Measurements from ENCODE around the gene TARS3.
A peak's percentile ranks its signal among the peaks of the same experiment; 100 is the strongest.

TARS3 gene

DNA sequence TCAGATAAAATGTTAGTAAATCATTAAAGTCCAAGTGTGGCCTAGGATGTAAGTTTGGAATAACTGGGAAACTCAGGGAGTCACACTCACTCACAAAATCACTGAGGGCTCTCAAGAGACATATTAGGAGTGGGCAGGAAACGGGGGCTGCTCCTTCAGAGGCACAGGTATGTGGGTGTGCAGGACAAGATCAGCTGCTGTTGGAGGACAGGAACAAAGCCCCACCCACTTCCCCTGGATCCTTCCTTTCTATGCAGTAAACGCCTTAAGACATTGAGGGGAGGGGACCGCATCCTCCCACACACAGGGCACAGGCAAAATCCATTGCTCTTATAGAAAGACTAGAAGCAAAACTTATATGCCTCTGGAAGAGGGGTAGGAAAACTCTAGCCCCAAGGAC is 102.3 kb downstream of the TARS3 start:
- DNase-seq (ENCODE audit: low spot score) = no peak

DNA sequence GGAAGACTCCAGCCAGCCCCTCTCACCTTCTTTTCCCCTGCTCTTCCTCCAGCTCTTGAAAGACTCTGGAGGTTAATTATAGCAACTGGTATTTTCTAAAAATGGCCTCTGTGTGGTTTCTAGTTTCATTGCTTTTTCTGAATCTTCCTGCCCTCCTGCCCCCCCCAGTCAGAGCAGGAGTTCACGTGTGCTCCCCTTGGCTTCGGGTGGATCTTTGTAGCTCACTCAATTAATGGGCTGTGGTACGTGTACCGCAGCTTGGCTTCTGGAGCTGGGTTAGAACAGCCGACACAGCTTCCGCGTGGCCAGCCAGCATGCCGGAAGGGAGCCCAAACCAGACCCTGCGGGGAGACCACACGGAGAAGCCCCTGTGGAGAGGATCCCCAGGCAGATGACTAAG is 103.6 kb downstream of the TARS3 start:
- no peak for DNase-seq (ENCODE audit: low spot score)

DNA sequence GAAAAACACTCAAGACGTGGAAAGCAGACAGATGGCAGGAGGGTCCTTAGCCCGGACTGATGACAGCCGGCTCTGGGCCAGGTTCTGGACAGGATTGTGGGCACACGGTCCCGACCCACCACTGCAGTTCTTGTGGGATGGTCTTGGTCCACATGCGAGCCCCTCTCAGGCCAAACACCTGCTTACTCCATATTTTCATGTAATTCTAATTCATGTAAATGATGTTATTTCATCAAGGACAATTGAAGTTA is 104.7 kb downstream of the TARS3 start:
- DNase-seq (ENCODE audit: low spot score) = no peak

DNA sequence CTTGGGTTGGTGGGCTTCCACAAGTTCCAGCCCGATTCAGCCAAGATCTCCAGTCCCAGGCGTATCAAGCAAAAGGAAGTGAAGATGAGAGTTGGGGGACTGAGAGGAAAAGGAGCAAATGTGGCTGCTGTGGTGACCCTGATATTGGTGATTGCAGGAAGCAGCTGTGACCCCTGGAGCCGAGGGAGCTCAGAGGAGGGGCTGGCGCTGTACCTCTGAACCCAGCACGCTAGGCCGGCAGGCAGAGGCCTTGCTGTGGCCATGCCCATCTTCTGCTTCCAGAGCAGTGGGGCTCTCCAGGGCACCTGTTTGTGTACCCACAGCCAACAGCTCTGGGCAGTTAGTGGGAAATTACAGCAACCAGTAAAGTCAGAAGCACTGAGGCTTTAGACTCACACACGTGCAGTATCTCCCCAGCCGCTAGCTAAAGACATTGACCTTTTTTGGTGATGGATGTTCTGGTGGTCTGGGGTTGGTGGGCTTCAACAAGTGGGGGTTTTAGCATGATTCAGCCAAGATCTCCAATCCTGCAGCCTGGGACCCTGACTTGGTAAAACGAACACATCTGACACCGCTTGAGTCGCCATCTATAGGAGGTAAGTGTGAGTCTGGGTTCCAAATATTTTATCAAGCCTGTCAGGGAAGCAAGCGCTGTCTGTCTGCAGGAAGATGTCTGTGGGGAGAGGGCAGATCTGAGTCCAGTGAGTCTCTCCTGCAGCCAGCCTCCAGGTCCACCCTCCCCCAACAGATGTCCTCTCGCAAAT is 105.2 kb downstream of the TARS3 start:
- no peak for DNase-seq (ENCODE audit: low spot score)

DNA sequence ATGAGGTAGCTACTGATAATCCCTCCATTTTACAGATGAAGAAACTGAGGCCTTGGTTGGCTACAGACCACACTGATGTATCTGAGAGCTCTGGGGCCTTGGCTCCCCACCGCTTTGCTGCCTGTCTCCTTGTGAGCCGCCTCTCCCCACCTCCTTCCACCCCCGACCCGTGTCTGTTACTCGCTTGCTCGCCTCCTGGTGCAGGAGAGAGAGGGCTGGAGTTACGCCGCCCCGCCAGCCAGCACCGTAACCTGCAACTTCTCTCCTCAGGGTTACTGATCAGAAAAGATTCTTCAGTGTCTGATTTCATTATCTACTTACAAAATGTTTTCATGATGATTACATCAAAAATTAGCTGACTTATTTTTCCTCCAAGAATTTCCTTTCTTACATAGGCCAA is 106.2 kb downstream of the TARS3 start:
- no peak for DNase-seq (ENCODE audit: low spot score)

DNA sequence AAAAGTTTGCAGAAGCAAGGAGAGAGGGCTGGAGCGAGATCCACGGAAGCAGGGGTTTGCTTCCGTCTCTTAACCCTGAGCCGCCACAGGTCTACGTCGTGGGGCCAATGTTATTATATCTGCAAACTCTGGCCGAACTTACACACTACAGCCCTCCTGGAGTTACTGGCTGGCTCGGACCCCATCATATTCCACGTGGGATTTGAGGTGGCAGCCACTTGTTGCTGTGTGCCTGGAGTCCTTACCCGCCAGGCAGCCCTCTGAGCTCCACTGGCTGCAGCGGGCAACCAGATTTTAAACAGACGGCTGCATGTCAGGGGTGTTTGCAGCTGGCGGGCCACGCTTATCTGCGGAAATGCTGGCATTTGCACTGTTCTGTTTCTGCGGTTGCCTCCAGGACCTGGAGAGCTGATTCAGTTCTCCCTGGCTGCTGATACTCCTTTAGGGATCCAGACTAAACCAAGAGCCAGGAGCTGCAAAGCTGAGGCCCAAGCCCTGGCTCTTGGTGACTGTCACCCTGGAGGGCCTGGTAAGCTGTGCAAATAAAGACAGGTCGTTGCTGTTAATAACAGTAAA is 106.8 kb downstream of the TARS3 start:
- DNase-seq (ENCODE audit: low spot score) = no peak

DNA sequence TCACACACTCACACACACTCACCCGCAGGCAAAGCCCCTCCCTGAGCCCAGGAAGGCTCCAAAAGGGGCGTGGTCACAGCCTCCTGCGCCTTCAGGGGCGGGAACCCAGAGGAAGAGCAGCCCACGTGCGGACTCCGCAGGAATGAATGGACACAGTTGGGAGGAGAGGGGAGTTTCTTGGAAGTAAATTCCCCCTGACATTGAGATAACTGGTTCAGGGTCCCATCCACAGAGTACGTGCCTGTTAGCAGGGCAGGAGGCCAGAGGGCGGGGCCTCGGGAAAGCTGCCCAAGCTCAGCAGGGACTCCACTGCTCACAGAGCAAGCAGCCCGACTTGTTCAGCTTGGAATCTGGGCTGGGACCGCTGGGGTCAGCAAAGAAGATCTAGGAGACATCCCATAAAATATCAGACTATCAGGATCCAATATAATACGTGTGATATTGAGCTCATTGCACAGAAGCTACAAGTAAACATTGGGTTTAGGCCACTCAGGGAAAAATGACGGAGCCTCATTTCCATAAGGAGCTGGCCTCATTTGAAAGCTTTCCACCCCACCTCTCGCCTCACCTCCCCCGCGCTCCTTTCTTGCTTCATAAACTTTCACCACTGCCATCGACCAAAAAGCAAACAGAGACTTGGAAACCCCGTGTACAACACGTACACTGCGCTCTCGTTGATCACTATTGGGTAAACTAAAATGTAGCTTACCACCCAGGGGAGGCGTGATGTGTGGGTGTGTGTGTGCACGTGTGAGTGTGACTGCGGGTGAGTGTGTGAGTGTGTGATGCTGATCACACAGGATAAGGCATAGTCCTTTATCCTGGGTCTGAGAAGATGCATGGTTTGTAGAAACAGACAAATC is 108.1 kb downstream of the TARS3 start:
- no peak for DNase-seq (ENCODE audit: low spot score)

DNA sequence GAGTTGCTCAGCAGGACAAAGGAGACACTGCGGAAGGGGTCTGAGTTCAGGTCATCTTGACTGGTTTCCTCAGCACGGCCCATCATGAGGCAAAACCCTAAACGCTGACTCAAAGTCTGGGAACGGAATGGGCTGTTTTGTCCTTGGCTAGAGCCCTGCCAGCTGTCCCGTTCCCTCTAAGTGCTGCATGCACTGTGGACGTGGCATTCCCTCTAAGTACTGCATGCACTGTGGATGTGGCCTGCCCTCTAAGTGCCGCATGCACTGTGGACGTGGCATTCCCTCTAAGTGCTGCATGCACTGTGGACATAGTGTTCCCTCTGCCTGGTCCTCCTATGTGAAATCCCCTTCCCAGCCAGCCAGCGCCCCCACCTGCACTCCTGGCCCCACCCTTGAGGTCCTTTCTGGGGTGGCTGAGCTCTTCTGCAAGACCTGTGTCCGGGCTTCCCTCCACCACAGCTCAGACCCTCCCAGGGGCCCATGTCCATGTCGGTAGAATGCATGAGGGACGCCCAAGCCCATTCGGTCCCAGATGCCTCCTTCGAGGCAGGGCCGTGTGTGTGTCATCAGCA is 108.8 kb downstream of the TARS3 start:
- no peak for DNase-seq (ENCODE audit: low spot score)

DNA sequence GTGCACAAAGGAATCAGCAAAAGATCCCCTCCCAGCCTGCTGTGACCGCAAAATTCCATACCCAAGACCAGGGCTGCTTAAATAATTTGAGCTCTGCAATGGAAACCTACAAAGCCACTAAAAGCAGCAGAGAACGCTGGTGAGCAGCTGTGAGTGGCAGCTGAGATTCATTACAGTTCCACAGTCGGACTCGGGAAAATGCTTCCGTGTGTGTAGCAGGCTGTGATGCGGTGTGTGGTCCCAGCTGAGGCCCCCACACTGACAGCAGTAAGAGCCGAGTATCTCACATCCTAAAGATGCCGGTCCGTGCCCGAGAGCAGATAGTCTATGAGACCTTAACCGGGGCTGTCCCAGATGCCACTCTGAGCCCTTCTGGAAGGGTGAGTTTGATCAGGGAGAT is 109.5 kb downstream of the TARS3 start:
- DNase-seq (ENCODE audit: low spot score) = no peak

DNA sequence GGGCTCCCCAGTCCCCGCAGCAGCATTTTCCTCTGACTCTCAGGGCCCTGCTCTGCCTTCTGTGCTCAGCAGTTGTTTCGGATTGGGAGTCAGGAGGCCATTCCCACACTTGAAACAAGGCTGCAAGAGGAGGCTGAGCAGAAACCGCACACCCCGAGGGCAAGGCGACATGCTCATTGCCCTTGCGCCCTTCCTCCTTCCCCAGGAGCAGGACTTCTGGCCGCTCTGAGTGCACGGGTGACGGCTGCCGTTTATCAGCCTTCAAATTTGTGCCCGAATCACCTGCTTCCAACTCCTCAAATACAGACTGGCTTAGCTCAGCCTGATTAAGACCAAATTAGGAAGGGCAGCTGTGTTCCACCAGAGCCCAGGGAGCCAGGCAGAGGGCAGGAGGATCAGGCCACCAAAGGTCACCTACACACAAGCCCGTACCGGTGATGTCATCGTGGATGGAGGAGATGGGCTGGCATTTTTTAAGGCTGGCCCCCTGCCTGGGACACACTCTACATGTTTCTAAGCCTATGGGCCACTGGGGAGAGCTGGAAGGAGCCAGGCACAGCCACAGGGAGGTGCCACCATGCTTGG is 110.2 kb downstream of the TARS3 start:
- no peak for DNase-seq (ENCODE audit: low spot score)

DNA sequence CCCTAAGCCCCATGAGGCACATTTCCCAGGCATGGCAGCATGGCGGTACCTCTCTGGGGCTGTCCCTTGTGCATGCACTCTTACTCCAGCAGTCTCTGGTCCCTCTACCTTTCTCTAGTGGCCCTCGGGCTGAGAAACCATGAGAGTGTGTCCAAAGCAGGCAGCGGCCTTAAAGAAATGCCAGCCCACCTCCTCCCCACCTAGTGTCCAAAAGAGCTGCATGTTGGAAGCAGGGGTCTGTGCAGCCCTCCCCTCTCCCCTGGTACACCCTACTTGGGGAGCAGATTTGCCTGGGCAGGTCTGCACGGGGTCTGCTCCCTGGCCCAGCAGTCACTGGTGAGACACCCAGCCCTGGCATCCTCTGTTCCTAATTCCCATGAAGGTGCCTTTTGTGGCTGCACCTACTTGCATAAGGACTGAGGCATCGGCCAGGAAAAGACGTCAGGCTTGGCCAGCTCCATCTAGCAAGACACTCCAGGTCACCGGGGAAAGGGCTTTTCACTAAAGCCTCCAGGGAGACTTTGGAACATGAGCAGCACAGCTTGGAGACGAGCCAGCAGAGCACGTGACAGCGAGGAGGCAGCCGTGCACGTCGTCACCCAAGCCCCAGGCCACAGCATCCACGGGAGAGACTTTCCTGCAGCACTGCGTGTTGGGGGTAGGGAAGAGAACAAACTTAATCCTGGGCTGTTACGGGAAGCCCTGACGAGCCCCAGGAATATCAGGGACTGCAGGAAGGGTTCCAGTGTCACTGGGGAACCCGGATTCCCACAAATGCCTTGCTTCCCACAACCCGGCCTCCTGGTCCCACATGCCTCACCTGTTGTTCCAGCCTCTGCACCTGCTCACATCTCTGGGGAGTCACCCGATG is 110.9 kb downstream of the TARS3 start:
- DNase-seq (ENCODE audit: low spot score) = no peak

DNA sequence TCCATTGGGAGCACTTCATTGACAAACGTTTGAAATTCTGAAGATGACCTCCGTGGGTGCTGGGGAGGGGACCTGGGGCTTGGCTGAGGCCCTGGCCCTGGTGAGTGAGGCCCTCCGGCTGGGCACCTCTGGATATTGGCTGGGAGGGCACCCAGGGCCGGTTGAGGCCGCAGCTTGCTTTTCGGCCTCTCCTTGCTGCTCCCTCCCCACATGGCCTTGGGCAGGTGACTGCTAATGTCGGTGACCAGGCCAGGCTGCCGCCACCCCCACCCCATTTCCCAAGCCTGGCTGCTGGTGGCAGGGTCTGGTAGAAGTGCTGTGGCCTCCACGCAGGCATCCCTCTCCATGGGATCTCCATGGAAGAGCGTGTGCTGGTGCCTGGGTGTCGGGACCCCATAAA is 111.6 kb downstream of the TARS3 start:
- no peak for DNase-seq (ENCODE audit: low spot score)

DNA sequence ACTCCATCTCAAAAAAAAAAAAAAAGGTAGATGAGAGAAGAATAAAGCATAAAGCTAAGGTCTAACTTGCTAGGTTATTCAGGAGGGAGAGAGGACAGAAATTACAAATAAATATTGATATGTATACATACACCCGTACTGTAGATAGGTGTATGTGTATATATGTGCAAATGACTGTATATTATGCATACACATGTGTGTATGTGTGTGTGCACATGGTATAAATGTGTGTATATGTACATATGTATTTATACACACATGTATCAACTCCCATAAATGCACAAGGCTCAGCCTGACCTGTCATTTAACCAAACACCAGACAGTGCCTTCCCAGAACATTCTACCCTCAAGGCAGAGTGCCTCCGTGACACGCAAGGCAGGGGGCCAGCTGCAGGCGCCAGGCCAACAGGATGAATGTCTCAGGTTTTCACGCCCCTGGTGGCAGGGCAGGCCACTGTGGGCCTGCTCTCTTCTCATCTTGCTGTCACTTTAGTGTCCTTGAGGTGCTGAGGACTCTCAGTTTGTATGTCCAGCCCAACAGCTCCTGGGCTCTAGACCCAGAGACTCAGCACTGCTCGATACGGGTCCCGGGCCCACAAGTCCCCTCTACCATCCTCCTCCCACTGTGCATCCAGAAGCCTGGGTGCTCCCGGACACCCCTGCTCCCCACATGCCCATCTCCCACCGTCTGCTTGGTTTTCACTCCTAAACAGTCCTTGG is 112.5 kb downstream of the TARS3 start:
- DNase-seq (ENCODE audit: low spot score) = no peak

DNA sequence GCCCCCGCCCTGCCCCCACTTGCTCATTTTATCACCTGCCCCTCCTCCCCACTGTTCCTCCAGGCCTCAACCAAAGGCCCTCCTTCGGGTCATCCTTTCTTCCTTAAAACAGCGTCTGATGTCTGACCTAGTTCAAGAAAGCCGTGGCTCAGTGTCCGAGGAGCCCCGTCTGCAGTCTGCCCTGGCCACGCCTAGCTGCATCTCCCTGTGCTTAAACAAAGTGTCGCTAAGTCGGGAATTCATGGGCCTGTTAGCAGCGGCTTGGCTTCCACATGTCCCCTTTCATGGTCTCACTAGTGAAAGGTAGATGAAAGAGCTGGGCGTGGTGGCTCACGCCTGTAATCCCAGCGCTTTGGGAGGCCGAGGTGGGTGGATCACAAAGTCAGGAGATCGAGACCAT is 113.3 kb downstream of the TARS3 start:
- no peak for DNase-seq (ENCODE audit: low spot score)

DNA sequence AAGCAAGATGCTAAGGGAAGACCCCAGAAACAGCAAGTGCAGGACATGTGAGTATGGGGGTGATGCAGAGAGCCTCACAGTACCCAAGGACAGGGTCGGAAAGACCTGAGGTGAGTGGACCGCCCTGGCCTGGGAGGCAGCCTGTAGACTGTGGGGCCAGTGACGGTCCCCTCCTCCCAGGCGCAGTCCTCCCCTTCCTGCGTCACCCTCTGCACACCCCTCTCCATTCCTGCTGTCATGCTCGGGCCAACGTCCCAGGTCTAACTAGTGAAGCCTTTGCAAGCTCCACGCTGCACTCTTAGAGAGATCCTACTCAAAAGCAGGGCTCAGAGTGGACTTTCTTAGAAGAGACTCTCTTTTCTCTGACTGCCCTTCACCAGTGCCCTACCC is 113.7 kb downstream of the TARS3 start:
- no peak for DNase-seq (ENCODE audit: low spot score)

DNA sequence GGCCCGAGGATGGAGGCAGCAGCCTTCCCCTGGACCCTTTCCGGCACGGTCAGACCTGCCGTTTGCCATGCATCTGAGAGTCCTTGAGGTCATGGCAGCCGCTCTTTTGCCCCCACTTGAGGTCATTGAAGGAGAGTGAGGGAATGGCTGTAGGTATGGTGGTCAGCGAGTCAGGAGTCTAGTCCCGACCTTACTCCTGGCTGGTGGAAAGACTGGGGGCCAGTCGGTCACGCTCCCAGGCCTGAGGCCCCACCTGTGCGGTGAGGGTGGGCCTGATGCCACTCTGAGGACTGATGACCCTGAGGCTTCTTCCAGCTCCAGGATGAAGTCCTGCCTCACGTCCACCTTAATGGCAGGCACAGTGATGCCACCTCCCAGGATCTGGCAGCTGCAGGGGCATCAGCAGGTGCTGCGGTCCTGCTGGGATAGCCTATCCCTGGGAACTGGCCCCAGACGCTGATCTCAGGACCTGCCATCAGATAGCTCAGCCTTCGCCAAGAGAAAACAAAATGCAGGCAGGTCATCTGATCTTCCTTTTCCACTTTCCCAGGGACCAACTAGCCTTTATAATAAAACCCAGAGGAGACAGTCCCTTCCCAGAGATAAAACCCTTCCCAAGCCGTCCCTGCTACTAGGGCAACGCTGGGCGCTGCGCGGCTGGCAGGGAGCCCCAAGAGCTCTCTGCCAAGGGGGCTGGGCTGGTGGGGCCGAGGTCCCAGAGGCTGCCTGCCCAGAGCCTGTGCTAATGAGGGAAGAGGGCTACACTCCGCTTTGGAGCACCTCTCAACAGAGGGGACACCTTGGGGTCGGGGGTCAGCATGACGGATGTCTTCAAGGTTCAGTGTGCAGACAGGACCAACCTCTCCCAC is 114.3 kb downstream of the TARS3 start:
- DNase-seq (ENCODE audit: low spot score) = no peak

DNA sequence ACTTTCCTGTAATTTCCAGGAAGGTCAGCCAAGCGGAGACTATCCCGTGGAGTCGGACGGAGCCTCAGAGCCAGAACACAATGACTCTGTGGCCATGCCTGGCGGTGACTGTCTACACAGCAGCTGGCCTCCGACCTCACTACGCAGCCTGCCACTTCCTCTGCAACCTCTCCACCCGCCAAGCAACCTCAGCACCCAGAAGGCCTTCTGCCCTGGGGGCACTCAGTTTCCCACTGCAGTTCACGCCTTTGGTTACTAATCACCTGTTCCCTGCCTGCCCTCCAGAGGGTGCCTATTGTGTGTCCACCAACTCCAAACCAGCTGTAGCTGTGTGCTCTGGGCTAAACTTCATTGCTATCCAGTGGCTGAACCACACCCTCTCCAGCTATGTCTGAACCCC is 116.1 kb downstream of the TARS3 start:
- DNase-seq (ENCODE audit: low spot score) = peak; percentile 50

DNA sequence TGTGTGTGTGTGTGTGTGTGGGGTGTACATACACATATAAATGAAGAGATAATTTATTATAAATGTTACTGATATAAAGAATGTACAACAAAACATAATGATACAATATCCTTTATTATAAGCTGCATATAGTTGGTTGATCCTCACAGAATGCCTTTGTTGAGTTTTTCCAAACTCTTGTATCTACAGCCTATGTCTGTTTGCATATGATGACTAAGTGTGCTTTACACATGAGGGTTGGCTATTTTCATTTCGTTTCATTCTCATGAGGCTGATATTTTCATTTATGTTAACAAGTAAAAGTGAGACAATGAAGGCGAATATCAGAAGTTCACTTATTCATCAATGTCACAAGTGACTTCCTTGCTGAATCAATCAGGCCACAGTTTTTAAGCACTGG is 117.2 kb downstream of the TARS3 start:
- no peak for DNase-seq (ENCODE audit: low spot score)

DNA sequence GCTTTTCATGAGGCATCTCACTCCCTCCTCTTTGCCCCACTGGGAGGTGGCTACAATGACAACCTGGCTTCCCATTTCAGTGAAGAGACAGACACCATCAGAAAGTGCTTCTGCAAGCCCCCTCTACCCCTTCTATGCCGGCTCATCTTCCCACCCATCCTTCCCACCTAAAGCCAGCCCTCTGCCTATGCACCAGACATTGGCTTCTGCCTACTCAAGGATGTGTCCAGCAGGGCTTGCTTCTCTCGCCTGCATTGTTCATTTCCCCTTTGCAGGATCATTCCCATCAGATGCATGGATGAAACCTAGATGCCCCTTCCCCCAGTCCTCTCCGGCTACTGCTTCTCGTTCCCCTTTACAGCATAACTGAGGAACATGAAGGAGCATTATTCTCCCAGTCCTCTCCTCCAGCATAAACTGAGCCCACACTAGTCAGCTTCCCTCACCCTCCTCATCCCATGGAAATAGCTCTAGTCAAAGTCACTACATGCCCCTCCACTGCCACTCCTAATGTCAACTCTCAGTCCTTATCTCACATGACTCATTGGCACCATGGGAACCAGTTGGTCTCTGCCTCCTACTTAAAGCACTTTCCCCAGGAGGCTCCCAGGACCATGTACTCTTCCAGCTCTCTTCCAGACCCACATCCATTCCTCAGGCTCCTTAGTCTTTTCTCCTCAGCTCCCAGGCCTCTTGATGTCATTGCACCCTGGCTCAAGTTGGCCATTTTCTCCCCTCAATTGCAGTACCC is 120.0 kb downstream of the TARS3 start:
- DNase-seq (ENCODE audit: low spot score) = no peak

Measured in kidney capillary endothelial cell (primary cell).